Epithelial cell of esophagus (primary cell): Measurements from ENCODE around the gene ZFR2.

Source experiments
- DNase-seq: peaks from one replicate; pipeline ENCODE4 v3.0.0; 2010; ENCODE audit warnings: low read depth
- H3K4me3 ChIP-seq: 2 replicates; pipeline ENCODE4 v1.5.1; 2011; ENCODE audit warnings: mild to moderate bottlenecking, low read length, control low read depth
- CTCF ChIP-seq: IDR thresholded peaks from 2 replicates; pipeline ENCODE4 v1.5.1; 2011; ENCODE audit warnings: low read depth, mild to moderate bottlenecking, low read length, control low read depth, inconsistent platforms; ENCODE audit not compliant: insufficient read depth; ENCODE audit errors: missing control alignments

ZFR2 gene

GRCh38 chr19:3780786-3781304 is 88.0 kb downstream of the ZFR2 start:
- DNase-seq, result no peak
- TF ChIP-seq CTCF, result no peak
- no peak overlapping the region for H3K4me3 ChIP-seq

GRCh38 chr19:3778899-3779723 is 89.7 kb downstream of the ZFR2 start:
- DNase-seq, result no peak
- no peak for TF ChIP-seq CTCF

GRCh38 chr19:3778104-3778867 is 90.6 kb downstream of the ZFR2 start:
- TF ChIP-seq CTCF, result no peak
- no peak for DNase-seq

More at GRCh38 chr19:3778899-3779723, 89.7 kb downstream of the ZFR2 start:
- H3K4me3 ChIP-seq, result no peak overlapping the region

GRCh38 chr19:3776479-3777040 is 92.3 kb downstream of the ZFR2 start:
- no peak for TF ChIP-seq CTCF

More at GRCh38 chr19:3778104-3778867, 90.6 kb downstream of the ZFR2 start:
- no peak overlapping the region for H3K4me3 ChIP-seq

GRCh38 chr19:3775831-3776230 is 93.0 kb downstream of the ZFR2 start:
- no peak for DNase-seq
- no peak overlapping the region for H3K4me3 ChIP-seq
- no peak for TF ChIP-seq CTCF

More at GRCh38 chr19:3776479-3777040, 92.3 kb downstream of the ZFR2 start:
- H3K4me3 ChIP-seq, result no peak overlapping the region
- no peak for DNase-seq

GRCh38 chr19:3775374-3775711 is 93.5 kb downstream of the ZFR2 start:
- no peak overlapping the region for H3K4me3 ChIP-seq
- no peak for DNase-seq
- TF ChIP-seq CTCF, result no peak
